Endodermal cell (in vitro differentiated cells): ENCODE results near the gene DDX60. TPM values are rescaled to one million over a fixed set of nuclear protein-coding genes. Genes with fewer than 3 reads are reported as not detected.

ENCODE experiments used
- DNase-seq: peaks from one replicate; pipeline ENCODE4 v3.0.0-alpha.2; 2017
- H3K27ac ChIP-seq: 2 replicates; pipeline ENCODE4 v1.5.1; 2013; ENCODE audit warnings: mild to moderate bottlenecking, low read depth, low read length, moderate library complexity
- H3K27me3 ChIP-seq: 2 replicates; pipeline ENCODE4 v1.6.1; 2013; ENCODE audit warnings: mild to moderate bottlenecking, low read length, moderate library complexity; ENCODE audit not compliant: insufficient read depth, control insufficient read depth, poor library complexity, severe bottlenecking
- H3K36me3 ChIP-seq: 2 replicates; pipeline ENCODE4 v1.7.0; 2013; ENCODE audit warnings: mild to moderate bottlenecking, low read length, moderate library complexity; ENCODE audit not compliant: control insufficient read depth, insufficient read depth
- H3K4me1 ChIP-seq: one replicate; pipeline ENCODE4 v1.7.0; 2013; ENCODE audit warnings: low read length; ENCODE audit not compliant: control insufficient read depth, insufficient read depth
- H3K4me3 ChIP-seq: 2 replicates; pipeline ENCODE4 v1.5.1; 2013; ENCODE audit warnings: mild to moderate bottlenecking, low read length, moderate library complexity
- H3K9ac ChIP-seq: 2 replicates; pipeline ENCODE4 v1.6.1; 2013; ENCODE audit warnings: mild to moderate bottlenecking, low read length, moderate library complexity; ENCODE audit not compliant: poor library complexity, severe bottlenecking; ENCODE audit errors: extremely low read depth
- H3K9me3 ChIP-seq: 2 replicates; pipeline ENCODE4 v1.6.1; 2013; ENCODE audit warnings: mild to moderate bottlenecking, low read length, moderate library complexity; ENCODE audit not compliant: control insufficient read depth
- H3K27ac Mint-ChIP-seq: 2 replicates; pipeline ENCODE4 v1.8.0; 2020; ENCODE audit warnings: mixed read lengths
- H3K27me3 Mint-ChIP-seq: 2 replicates; pipeline ENCODE4 v1.8.0; 2021; ENCODE audit warnings: mild to moderate bottlenecking, mixed read lengths; ENCODE audit not compliant: insufficient read depth
- H3K36me3 Mint-ChIP-seq: 2 replicates; pipeline ENCODE4 v1.8.0; 2020; ENCODE audit warnings: low read depth, mixed read lengths
- H3K4me1 Mint-ChIP-seq: 2 replicates; pipeline ENCODE4 v1.8.0; 2020; ENCODE audit warnings: mixed read lengths
- H3K4me3 Mint-ChIP-seq: 2 replicates; pipeline ENCODE4 v1.8.0; 2020; ENCODE audit warnings: mild to moderate bottlenecking, moderate library complexity, mixed read lengths
- H3K9me3 Mint-ChIP-seq: 2 replicates; pipeline ENCODE4 v1.8.0; 2020; ENCODE audit warnings: mild to moderate bottlenecking, mixed read lengths
- CTCF ChIP-seq: fragments of 200-600 bp; sonication (generic); conservative IDR thresholded peaks from 2 replicates; pipeline ENCODE4 v1.5.0; 2021; ENCODE audit warnings: antibody characterized with exemption, mild to moderate bottlenecking
- WGBS, 2 experiments: methylation state at CpG; one replicate each; pipeline versions ENCODE4 v1.1.5 to v1.1.7; 2013; ENCODE audit warnings: missing lambda C conversion rate in 2 of 2, mixed read lengths in 1 of 2; ENCODE audit not compliant: insufficient coverage in 1 of 2, insufficient read length in 1 of 2; 5-methylcytosine and 5-hydroxymethylcytosine counted together
- total RNA-seq, 2 donors: library from RNA; stranded (reverse); fragmentation: NEBNext Ultra II Directional in 1 of 2; extraction: Animal tissue kit (Norgen Biotek cat#: 25700) in 1 of 2; gene quantifications; 2 replicates in 1 of 2; 3 replicates in 1 of 2; pipeline ENCODE4 v1.2.1, GENCODE V29; 2021

The DDX60 gene
- total RNA-seq, 2 donors from 2014 or later, result 1.6 to 3.1 TPM

- H3K27ac ChIP-seq, result no peak overlapping the region
- no peaks in the 10 kb centered on the region for H3K9me3 ChIP-seq
- H3K4me3 ChIP-seq, result no peak overlapping the region
- H3K4me1 ChIP-seq, result no peaks in the 10 kb centered on the region
- Mint-ChIP-seq H3K27ac (no peak overlapping the region), H3K4me1 (peaks cover 4% of the 10 kb centered on the region), H3K4me3 (no peak overlapping the region), H3K36me3 (no peaks in the 10 kb centered on the region), H3K9me3 (no peaks in the 10 kb centered on the region), H3K27me3 (no peaks in the 10 kb centered on the region)
- no peaks in the 10 kb centered on the region for H3K36me3 ChIP-seq
- no peak overlapping the region for H3K9ac ChIP-seq
- TF ChIP-seq CTCF, result no peak
- H3K27me3 ChIP-seq, result no peaks in the 10 kb centered on the region
- no peak for DNase-seq
- 92% methylated on average over 4 of the region's 4 CpGs for WGBS, 2 experiments
Measured at GRCh38 chr4:168257768-168258167, 60.8 kb downstream of the DDX60 start.

GRCh38 chr4:168248176-168248710 lies 70.3 kb downstream of the DDX60 start:
- Mint-ChIP-seq H3K36me3 (no peaks in the 10 kb centered on the region), H3K4me3 (no peak overlapping the region), H3K27ac (no peak overlapping the region), H3K4me1 (no peaks in the 10 kb centered on the region), H3K27me3 (no peaks in the 10 kb centered on the region), H3K9me3 (peaks cover 8% of the 10 kb centered on the region)
- H3K4me1 ChIP-seq, result no peaks in the 10 kb centered on the region
- peaks cover 8% of the 10 kb centered on the region for H3K9me3 ChIP-seq
- no peak for DNase-seq
- H3K9ac ChIP-seq, result no peak overlapping the region
- no peaks in the 10 kb centered on the region for H3K36me3 ChIP-seq
- no peak overlapping the region for H3K27ac ChIP-seq
- no peak overlapping the region for H3K4me3 ChIP-seq
- 76 to 89% methylated on average over 3 of the region's 3 CpGs for WGBS, 2 experiments
- no peaks in the 10 kb centered on the region for H3K27me3 ChIP-seq
- TF ChIP-seq CTCF, result no peak

GRCh38 chr4:168247603-168248002 lies 70.9 kb downstream of the DDX60 start:
- no peak for DNase-seq
- Histone ChIP-seq H3K4me1 (no peaks in the 10 kb centered on the region), H3K9me3 (peaks cover 14% of the 10 kb centered on the region), H3K4me3 (no peak overlapping the region), H3K36me3 (no peaks in the 10 kb centered on the region), H3K27me3 (no peaks in the 10 kb centered on the region), H3K9ac (no peak overlapping the region), H3K27ac (no peak overlapping the region)
- Mint-ChIP-seq H3K27me3 (no peaks in the 10 kb centered on the region), H3K27ac (no peak overlapping the region), H3K4me1 (no peaks in the 10 kb centered on the region), H3K9me3 (peaks cover 14% of the 10 kb centered on the region), H3K36me3 (peaks cover 4% of the 10 kb centered on the region), H3K4me3 (no peak overlapping the region)
- TF ChIP-seq CTCF, result no peak
- WGBS, 2 experiments, result 97 to 100% methylated on average over 5 of the region's 5 CpGs
